CD4-positive, alpha-beta T cell (primary cell): ENCODE results near the gene HCST. TPM values are rescaled to one million over a fixed set of nuclear protein-coding genes. Genes with fewer than 3 reads are reported as not detected.
A peak's percentile ranks its signal among the peaks of the same experiment; 100 is the strongest.

ENCODE experiments used
- ATAC-seq: fragments of 200-7000 bp; cut with Tn5 transposase; one replicate; pipeline ENCODE4 v1.10.0; 2022; ENCODE audit warnings: mild to moderate bottlenecking; ENCODE audit not compliant: poor library complexity
- CTCF ChIA-PET: fragments of 350-600 bp; sonication (Branson Sonifier 250); formaldehyde crosslinking; loops from one replicate; lab custom pipeline; 2021; ENCODE audit warnings: antibody characterized with exemption, inconsistent platforms; lab: Charles Lee
- POLR2A ChIA-PET: fragments of 350-600 bp; sonication (Branson Sonifier 250); formaldehyde crosslinking; loops from one replicate; lab custom pipeline; 2021; ENCODE audit warnings: antibody characterized with exemption, inconsistent platforms; lab: Charles Lee
- DNase-seq, 14 experiments: peaks; one replicate each; pipeline ENCODE4 v3.0.0-alpha.2; 2013 to 2020; ENCODE audit warnings: mixed read lengths in 2 of 14
- H3K27ac ChIP-seq, 2 donors: one replicate each; pipeline versions ENCODE4 v1.5.1 to v1.7.0; 2013; ENCODE audit warnings: low read length in 2 of 2, low read depth in 1 of 2, mild to moderate bottlenecking in 1 of 2
- H3K27me3 ChIP-seq, 2 experiments: 1 replicate in 1 of 2; 2 replicates in 1 of 2; pipeline versions ENCODE4 v1.6.1 to v1.7.0; 2013; ENCODE audit warnings: low read length in 2 of 2, control low read depth in 1 of 2, mild to moderate bottlenecking in 1 of 2, moderate library complexity in 1 of 2; ENCODE audit not compliant: insufficient read depth in 2 of 2, control insufficient read depth in 1 of 2
- H3K36me3 ChIP-seq: one replicate; pipeline ENCODE4 v1.6.1; 2013; ENCODE audit warnings: low read length, control low read depth; ENCODE audit not compliant: insufficient read depth
- H3K4me1 ChIP-seq: one replicate; pipeline ENCODE4 v1.6.1; 2013; ENCODE audit warnings: low read length, control low read depth; ENCODE audit not compliant: insufficient read depth
- H3K4me3 ChIP-seq: one replicate; pipeline ENCODE4 v1.5.1; 2013; ENCODE audit warnings: mild to moderate bottlenecking, low read length, moderate library complexity
- H3K9me3 ChIP-seq, 2 experiments: 1 replicate in 1 of 2; 2 replicates in 1 of 2; pipeline versions ENCODE4 v1.6.1 to v1.7.0; 2013; ENCODE audit warnings: low read length in 2 of 2, mild to moderate bottlenecking in 2 of 2, control low read depth in 1 of 2, moderate library complexity in 1 of 2; ENCODE audit not compliant: control insufficient read depth in 1 of 2, insufficient read depth in 1 of 2
- H3K27ac Mint-ChIP-seq: one replicate; pipeline ENCODE4 v1.8.0; 2020; ENCODE audit warnings: mixed read lengths
- H3K27me3 Mint-ChIP-seq: one replicate; pipeline ENCODE4 v1.8.0; 2021; ENCODE audit warnings: mixed read lengths
- H3K36me3 Mint-ChIP-seq: one replicate; pipeline ENCODE4 v1.8.0; 2021; ENCODE audit warnings: low read depth, mixed read lengths
- H3K4me1 Mint-ChIP-seq: one replicate; pipeline ENCODE4 v1.8.0; 2021; ENCODE audit warnings: low read depth, mixed read lengths
- H3K4me3 Mint-ChIP-seq: one replicate; pipeline ENCODE4 v1.8.0; 2020; ENCODE audit warnings: mild to moderate bottlenecking, mixed read lengths
- H3K9me3 Mint-ChIP-seq: one replicate; pipeline ENCODE4 v1.8.0; 2020; ENCODE audit warnings: mixed read lengths
- intact Hi-C, 2 experiments: fragments of 100-400 bp; cut with DNase I in 1 of 2; cut with micrococcal nuclease in 1 of 2; formaldehyde crosslinking; loops; one replicate each; pipeline versions ENCODE4 v1.15.1 to v1.9.0; 2023 to 2025; cut with DNase I, micrococcal nuclease
- polyA plus RNA-seq, 2 donors: library from polyadenylated mRNA; unstranded; fragments of 120-200 nt; gene quantifications; one replicate each; pipeline ENCODE4 v1.2.1, GENCODE V29; 2013
- total RNA-seq, 174 experiments: library from RNA in 2 of 174; stranded (reverse) in 2 of 174; gene quantifications; one replicate each; pipeline ENCODE4 v1.2.3 and lab custom pipeline; 2021 to 2026
- TF ChIP-seq, protein P1 (sequence below): fragments of 200-600 bp; IDR thresholded peaks from one replicate; pipeline ENCODE4 v1.8.0; 2022; ENCODE audit warnings: antibody characterized with exemption, mild to moderate bottlenecking

Gene HCST
- total RNA-seq (10 to 100 TPM; 72.4 to 78.6 TPM), total RNA-seq (lab: John Stamatoyannopoulos, UW) (3.3 to 61.9 (median 17.4) reads per million in 172 experiments)
- 305 TPM for polyA plus RNA-seq (2013, experiment 1 of 2)
- polyA plus RNA-seq (2013, experiment 2 of 2), result 235 TPM

DNA sequence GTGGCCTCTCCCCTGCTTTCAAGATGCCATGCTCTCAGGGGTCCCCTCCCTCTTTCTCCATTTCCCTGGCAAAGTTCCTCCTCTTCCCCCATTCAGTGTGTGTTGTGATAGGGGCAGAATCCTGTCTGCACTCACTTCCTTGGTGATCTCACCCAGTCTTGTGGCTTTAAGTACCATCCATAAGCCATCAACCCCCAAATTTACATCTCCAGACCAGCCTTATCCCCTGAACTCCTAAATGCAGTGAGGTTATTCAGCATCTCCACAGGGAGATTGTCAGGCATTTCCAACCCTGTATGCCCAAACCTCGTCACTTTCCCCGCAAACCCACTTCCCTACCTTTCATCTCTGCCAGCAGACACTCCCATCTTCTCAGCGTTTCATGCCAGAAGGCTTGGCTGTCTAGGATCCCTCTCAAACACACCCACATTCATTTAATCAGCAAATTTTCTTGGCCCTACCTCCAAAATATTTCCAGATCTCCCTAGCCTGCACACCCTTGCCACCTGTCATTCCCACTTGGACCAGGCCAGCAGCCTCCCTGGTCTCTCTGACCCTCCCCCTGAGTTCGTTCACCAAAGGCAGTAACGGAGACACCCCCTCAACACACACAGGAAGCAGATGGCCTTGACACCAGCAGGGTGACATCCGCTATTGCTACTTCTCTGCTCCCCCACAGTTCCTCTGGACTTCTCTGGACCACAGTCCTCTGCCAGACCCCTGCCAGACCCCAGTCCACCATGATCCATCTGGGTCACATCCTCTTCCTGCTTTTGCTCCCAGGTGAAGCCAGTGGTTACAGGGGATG lies at the start of gene HCST:
Gene HCST (plus strand): TSS at position 676 of the 808 bp plus-strand sequence. CDS start 65 bp downstream, at position 741.
- ATAC-seq (peak; percentile 28), DNase-seq (peak in 10 of 14 experiments; percentile 12 to 87 (median 50))
- POLR2A ChIA-PET, result interaction anchor here (1.6 to 2.7 kb wide), 3 partner anchors 20 to 30 kb away, joined by 6 to 24 read pairs (median 21); no protein-coding TSS in a partner anchor
- Histone ChIP-seq H3K9me3 (no peaks in the 10 kb centered on the region), H3K4me1 (peaks cover 69% of the 10 kb centered on the region), H3K27me3 (no peaks in the 10 kb centered on the region), H3K36me3 (peaks cover 9% of the 10 kb centered on the region), H3K27ac (peak within 1 kb of the TSS; percentile 100), H3K4me3 (peak within 1 kb of the TSS; percentile 99)
- CTCF ChIA-PET, result no interaction called here
- Mint-ChIP-seq H3K9me3 (no peaks in the 10 kb centered on the region), H3K36me3 (peaks cover 29% of the 10 kb centered on the region), H3K27ac (peak within 1 kb of the TSS; percentile 92), H3K4me3 (peak within 1 kb of the TSS; percentile 100), H3K4me1 (peaks cover 60% of the 10 kb centered on the region), H3K27me3 (no peaks in the 10 kb centered on the region)
- intact Hi-C loops, result no loop called here
- TF ChIP-seq, protein P1, sequence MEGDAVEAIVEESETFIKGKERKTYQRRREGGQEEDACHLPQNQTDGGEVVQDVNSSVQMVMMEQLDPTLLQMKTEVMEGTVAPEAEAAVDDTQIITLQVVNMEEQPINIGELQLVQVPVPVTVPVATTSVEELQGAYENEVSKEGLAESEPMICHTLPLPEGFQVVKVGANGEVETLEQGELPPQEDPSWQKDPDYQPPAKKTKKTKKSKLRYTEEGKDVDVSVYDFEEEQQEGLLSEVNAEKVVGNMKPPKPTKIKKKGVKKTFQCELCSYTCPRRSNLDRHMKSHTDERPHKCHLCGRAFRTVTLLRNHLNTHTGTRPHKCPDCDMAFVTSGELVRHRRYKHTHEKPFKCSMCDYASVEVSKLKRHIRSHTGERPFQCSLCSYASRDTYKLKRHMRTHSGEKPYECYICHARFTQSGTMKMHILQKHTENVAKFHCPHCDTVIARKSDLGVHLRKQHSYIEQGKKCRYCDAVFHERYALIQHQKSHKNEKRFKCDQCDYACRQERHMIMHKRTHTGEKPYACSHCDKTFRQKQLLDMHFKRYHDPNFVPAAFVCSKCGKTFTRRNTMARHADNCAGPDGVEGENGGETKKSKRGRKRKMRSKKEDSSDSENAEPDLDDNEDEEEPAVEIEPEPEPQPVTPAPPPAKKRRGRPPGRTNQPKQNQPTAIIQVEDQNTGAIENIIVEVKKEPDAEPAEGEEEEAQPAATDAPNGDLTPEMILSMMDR, result no peak

DNA sequence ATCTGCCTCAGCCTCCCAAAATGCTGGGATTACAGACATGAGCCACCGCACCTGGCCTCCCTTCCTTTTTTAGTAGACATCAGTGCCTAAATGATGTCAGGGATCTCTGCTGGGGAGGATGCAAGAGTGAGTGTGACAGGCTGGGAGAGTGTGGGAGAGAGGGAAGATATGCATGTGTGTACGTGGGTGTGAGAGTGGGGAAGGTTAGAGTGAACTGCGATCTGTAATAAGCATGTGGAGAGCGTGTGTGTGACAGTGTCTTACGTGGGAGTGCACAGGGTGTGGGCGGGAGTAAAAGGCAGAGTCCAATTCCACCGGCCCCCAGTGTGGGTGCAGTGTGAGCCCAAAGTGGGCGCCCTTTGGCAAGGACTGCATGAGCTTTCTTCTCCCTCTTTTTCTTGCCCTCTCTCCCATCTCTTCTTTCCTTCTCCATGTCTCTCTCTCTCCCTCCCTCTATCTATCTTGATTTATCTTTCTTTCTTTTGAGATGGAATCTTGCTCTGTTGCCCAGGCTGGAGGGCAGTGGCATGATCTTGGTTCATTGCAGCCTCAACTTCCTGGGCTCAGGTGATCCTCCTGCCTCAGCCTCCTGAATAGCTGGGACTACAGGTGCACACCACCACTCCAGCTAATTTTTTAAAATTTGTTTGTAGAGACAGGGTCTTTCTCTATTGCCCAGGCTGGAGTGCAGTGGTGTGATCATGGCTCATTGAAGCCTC lies 49.1 kb upstream of the HCST start:
- ChIA-PET POLR2A (no interaction called here), CTCF (no interaction called here)
- TF ChIP-seq, protein P1, result no peak
- Mint-ChIP-seq H3K4me1 (peaks cover 5% of the 10 kb centered on the region), H3K27me3 (peaks cover 76% of the 10 kb centered on the region), H3K9me3 (no peaks in the 10 kb centered on the region), H3K4me3 (no peak overlapping the region), H3K36me3 (no peaks in the 10 kb centered on the region), H3K27ac (no peak overlapping the region)
- Histone ChIP-seq H3K4me3 (no peak overlapping the region), H3K27me3 (peaks cover 34 to 57% of the 10 kb centered on the region in 2 experiments), H3K36me3 (no peaks in the 10 kb centered on the region), H3K9me3 (peaks cover 0 to 11% of the 10 kb centered on the region in 2 experiments), H3K27ac (no peak overlapping the region), H3K4me1 (peaks cover 16% of the 10 kb centered on the region)
- intact Hi-C loops, result no loop called here
- DNase-seq, result no peak
- ATAC-seq, result no peak

- Histone ChIP-seq H3K36me3 (no peaks in the 10 kb centered on the region), H3K4me1 (peaks cover 24% of the 10 kb centered on the region), H3K4me3 (peak within 1 kb of the TSS; percentile 62), H3K27ac (no peak within 1 kb of the TSS), H3K9me3 (peaks cover 0 to 29% of the 10 kb centered on the region in 2 experiments), H3K27me3 (peaks cover 51 to 54% of the 10 kb centered on the region in 2 experiments)
- peak; percentile 44 for ATAC-seq
- CTCF ChIA-PET, result interaction anchor here (0.8 kb wide), 1 partner anchor 102 kb away, joined by 4 read pairs; no protein-coding TSS in a partner anchor
- Mint-ChIP-seq H3K9me3 (no peaks in the 10 kb centered on the region), H3K4me1 (peaks cover 5% of the 10 kb centered on the region), H3K27ac (no peak within 1 kb of the TSS), H3K27me3 (peaks cover 83% of the 10 kb centered on the region), H3K36me3 (no peaks in the 10 kb centered on the region), H3K4me3 (peak within 1 kb of the TSS; percentile 80)
- POLR2A ChIA-PET, result interaction anchor here (0.6 kb wide), 1 partner anchor 321 kb away, joined by 3 read pairs; no protein-coding TSS in a partner anchor
- intact Hi-C loops, result no loop called here
- TF ChIP-seq, protein P1, result no peak
- peak in 6 of 14 experiments; percentile 9 to 45 (median 30) for DNase-seq
Measured at GRCh38 chr19:35856546-35857149, 45.7 kb upstream of the HCST start, which contains the start of gene KIRREL2. KIRREL2 (plus strand) TSS chr19:35856911; CDS start chr19:35857120, 209 bp downstream.
